ENCODE results near the gene SCNN1G. TPM values are rescaled to one million over a fixed set of nuclear protein-coding genes. Genes with fewer than 3 reads are reported as not detected.
A peak's percentile ranks its signal among the peaks of the same experiment; 100 is the strongest.

The SCNN1G gene
- total and polyA plus RNA-seq, 2 of the 13 experiments (the other 11 are each of a cell fraction or from before 2014, with no cell fraction given) = not detected

DNA sequence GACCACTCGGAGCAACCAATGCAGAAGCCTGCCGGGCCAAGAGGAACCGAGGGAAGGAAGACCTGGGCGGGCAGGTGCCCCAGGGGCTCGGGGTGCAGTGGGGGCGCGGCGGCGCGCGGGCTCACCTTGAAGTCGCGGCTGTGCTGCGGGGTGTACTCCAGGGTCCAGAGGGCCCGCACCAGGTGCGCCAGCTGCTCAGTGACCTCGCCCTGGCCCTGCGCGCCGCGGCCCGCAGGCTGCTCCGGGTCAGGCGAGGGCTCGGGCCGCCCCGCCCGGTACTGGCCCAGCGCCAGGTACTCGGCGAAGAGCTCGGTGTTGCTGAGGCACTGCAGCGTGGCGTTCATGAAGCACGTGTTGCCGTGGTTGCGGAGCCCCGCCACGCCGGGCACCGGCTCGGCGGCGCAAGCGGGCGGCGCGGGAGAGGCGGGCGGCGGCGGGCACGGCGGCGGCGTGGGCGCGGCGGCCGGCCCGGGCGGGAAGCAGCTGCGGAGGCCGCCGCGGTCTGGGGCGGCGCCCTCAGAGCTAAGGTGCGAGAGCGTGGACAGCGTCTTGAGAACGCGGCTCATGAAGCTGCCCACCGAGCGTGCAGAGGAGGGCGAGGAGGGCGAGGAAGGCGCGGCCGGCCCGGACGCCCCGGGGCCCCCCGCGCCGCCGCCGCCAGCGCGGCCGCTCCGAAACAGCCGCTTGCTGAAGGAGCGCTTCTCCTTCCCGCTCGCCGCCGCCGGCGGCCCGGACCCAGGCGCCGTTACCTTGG is 33.9 kb upstream of the SCNN1G start (continued):
- TF ChIP-seq, protein P1, sequence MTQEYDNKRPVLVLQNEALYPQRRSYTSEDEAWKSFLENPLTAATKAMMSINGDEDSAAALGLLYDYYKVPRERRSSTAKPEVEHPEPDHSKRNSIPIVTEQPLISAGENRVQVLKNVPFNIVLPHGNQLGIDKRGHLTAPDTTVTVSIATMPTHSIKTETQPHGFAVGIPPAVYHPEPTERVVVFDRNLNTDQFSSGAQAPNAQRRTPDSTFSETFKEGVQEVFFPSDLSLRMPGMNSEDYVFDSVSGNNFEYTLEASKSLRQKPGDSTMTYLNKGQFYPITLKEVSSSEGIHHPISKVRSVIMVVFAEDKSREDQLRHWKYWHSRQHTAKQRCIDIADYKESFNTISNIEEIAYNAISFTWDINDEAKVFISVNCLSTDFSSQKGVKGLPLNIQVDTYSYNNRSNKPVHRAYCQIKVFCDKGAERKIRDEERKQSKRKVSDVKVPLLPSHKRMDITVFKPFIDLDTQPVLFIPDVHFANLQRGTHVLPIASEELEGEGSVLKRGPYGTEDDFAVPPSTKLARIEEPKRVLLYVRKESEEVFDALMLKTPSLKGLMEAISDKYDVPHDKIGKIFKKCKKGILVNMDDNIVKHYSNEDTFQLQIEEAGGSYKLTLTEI (CRISPR knock-in tag; conservative IDR thresholded peaks at IDR 0.05) = no peak
- peak; percentile 96 for TF ChIP-seq SAFB2 (CRISPR knock-in tag; IDR thresholded peaks at IDR 0.05; ENCODE audit: borderline replicate concordance, low read depth)
- no peak for TF ChIP-seq ZEB1 (IDR thresholded peaks at IDR 0.05; ENCODE audit: insufficient replicate concordance, low read depth)
- TF ChIP-seq, protein P2, sequence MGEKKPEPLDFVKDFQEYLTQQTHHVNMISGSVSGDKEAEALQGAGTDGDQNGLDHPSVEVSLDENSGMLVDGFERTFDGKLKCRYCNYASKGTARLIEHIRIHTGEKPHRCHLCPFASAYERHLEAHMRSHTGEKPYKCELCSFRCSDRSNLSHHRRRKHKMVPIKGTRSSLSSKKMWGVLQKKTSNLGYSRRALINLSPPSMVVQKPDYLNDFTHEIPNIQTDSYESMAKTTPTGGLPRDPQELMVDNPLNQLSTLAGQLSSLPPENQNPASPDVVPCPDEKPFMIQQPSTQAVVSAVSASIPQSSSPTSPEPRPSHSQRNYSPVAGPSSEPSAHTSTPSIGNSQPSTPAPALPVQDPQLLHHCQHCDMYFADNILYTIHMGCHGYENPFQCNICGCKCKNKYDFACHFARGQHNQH (CRISPR knock-in tag; IDR thresholded peaks at IDR 0.05) = no peak
- peak; percentile 40 for TF ChIP-seq ZSCAN31 (CRISPR knock-in tag; IDR thresholded peaks at IDR 0.05; ENCODE audit: low read depth)
- no peak for TF ChIP-seq MTF1 (CRISPR knock-in tag; IDR thresholded peaks at IDR 0.05)
- no peak; the same call in 1 of the 2 replicates for TF ChIP-seq ZNF749 (CRISPR knock-in tag; IDR thresholded peaks at IDR 0.05; ENCODE audit: borderline replicate concordance)
- TF ChIP-seq ZFP37 (CRISPR knock-in tag; IDR thresholded peaks at IDR 0.05; ENCODE audit: borderline replicate concordance) = no peak; the same call in 1 of the 2 replicates
- TF ChIP-seq, protein P3, sequence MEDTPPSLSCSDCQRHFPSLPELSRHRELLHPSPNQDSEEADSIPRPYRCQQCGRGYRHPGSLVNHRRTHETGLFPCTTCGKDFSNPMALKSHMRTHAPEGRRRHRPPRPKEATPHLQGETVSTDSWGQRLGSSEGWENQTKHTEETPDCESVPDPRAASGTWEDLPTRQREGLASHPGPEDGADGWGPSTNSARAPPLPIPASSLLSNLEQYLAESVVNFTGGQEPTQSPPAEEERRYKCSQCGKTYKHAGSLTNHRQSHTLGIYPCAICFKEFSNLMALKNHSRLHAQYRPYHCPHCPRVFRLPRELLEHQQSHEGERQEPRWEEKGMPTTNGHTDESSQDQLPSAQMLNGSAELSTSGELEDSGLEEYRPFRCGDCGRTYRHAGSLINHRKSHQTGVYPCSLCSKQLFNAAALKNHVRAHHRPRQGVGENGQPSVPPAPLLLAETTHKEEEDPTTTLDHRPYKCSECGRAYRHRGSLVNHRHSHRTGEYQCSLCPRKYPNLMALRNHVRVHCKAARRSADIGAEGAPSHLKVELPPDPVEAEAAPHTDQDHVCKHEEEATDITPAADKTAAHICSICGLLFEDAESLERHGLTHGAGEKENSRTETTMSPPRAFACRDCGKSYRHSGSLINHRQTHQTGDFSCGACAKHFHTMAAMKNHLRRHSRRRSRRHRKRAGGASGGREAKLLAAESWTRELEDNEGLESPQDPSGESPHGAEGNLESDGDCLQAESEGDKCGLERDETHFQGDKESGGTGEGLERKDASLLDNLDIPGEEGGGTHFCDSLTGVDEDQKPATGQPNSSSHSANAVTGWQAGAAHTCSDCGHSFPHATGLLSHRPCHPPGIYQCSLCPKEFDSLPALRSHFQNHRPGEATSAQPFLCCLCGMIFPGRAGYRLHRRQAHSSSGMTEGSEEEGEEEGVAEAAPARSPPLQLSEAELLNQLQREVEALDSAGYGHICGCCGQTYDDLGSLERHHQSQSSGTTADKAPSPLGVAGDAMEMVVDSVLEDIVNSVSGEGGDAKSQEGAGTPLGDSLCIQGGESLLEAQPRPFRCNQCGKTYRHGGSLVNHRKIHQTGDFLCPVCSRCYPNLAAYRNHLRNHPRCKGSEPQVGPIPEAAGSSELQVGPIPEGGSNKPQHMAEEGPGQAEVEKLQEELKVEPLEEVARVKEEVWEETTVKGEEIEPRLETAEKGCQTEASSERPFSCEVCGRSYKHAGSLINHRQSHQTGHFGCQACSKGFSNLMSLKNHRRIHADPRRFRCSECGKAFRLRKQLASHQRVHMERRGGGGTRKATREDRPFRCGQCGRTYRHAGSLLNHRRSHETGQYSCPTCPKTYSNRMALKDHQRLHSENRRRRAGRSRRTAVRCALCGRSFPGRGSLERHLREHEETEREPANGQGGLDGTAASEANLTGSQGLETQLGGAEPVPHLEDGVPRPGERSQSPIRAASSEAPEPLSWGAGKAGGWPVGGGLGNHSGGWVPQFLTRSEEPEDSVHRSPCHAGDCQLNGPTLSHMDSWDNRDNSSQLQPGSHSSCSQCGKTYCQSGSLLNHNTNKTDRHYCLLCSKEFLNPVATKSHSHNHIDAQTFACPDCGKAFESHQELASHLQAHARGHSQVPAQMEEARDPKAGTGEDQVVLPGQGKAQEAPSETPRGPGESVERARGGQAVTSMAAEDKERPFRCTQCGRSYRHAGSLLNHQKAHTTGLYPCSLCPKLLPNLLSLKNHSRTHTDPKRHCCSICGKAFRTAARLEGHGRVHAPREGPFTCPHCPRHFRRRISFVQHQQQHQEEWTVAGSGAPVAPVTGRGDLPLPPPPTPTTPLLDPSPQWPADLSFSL (CRISPR knock-in tag; IDR thresholded peaks at IDR 0.05) = no peak
- no peak; the same call in 1 of the 2 replicates for TF ChIP-seq ZNF180 (CRISPR knock-in tag; IDR thresholded peaks at IDR 0.05; ENCODE audit: borderline replicate concordance, low read depth)
- TF ChIP-seq NRL (CRISPR knock-in tag; IDR thresholded peaks at IDR 0.05; ENCODE audit: borderline replicate concordance) = 0 out of 2 replicates have a peak, but pooled peaks have one; percentile 26
- peak; percentile 85 for TF ChIP-seq KMT2A (CRISPR knock-in tag; IDR thresholded peaks at IDR 0.05)
- TF ChIP-seq ZNF556 (CRISPR knock-in tag; IDR thresholded peaks at IDR 0.05; ENCODE audit: borderline replicate concordance) = peak; percentile 76
- peak; percentile 75; the same call in 1 of the 2 replicates for TF ChIP-seq IRF2 (CRISPR knock-in tag; IDR thresholded peaks at IDR 0.05)
- TF ChIP-seq, protein P4, sequence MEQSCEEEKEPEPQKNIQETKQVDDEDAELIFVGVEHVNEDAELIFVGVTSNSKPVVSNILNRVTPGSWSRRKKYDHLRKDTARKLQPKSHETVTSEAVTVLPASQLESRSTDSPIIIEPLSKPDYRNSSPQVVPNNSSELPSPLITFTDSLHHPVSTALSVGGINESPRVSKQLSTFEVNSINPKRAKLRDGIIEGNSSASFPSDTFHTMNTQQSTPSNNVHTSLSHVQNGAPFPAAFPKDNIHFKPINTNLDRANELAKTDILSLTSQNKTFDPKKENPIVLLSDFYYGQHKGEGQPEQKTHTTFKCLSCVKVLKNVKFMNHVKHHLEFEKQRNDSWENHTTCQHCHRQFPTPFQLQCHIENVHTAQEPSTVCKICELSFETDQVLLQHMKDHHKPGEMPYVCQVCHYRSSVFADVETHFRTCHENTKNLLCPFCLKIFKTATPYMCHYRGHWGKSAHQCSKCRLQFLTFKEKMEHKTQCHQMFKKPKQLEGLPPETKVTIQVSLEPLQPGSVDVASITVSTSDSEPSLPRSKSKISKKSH (CRISPR knock-in tag; IDR thresholded peaks at IDR 0.05; ENCODE audit: borderline replicate concordance) = 0 out of 2 replicates have a peak, but pooled peaks have one; percentile 76

Measured in HepG2 (cell line).